Smooth muscle cell (in vitro differentiated cells): ENCODE results near the gene EFCAB14. TPM values are rescaled to one million over a fixed set of nuclear protein-coding genes. Genes with fewer than 3 reads are reported as not detected.

Experiments
- DNase-seq: peaks from one replicate; lab custom pipeline; 2025; ENCODE audit not compliant: unreplicated experiment; lab: John Stamatoyannopoulos, UW
- H2AFZ ChIP-seq: fragments of 200-600 bp; sonication (generic); 2 replicates; pipeline ENCODE4 v1.6.0; 2016; ENCODE audit warnings: antibody characterized with exemption, low read depth, mild to moderate bottlenecking
- H3F3A ChIP-seq: fragments of 200-600 bp; sonication (generic); 2 replicates; pipeline ENCODE4 v1.6.0; 2017; ENCODE audit warnings: antibody characterized with exemption, low read depth
- H3K27ac ChIP-seq: fragments of 200-600 bp; sonication (generic); 2 replicates; pipeline ENCODE4 v1.5.1; 2016; ENCODE audit warnings: low read depth, mild to moderate bottlenecking
- H3K27me3 ChIP-seq: fragments of 200-600 bp; sonication (generic); 2 replicates; pipeline ENCODE4 v1.6.1; 2016; ENCODE audit warnings: low read depth, mild to moderate bottlenecking
- H3K36me3 ChIP-seq: fragments of 200-600 bp; sonication (generic); 2 replicates; pipeline ENCODE4 v1.5.1; 2016; ENCODE audit warnings: low read depth
- H3K4me1 ChIP-seq: fragments of 200-600 bp; sonication (generic); 2 replicates; pipeline ENCODE4 v1.5.1; 2016; ENCODE audit warnings: low read depth
- H3K4me2 ChIP-seq: fragments of 200-600 bp; sonication (generic); 2 replicates; pipeline ENCODE4 v1.6.0; 2016; ENCODE audit warnings: mild to moderate bottlenecking
- H3K4me3 ChIP-seq: fragments of 200-600 bp; sonication (generic); 2 replicates; pipeline ENCODE4 v1.5.1; 2016; ENCODE audit warnings: mild to moderate bottlenecking
- H3K79me2 ChIP-seq: fragments of 200-600 bp; sonication (generic); 2 replicates; pipeline ENCODE4 v1.6.0; 2016; ENCODE audit warnings: low read depth, mild to moderate bottlenecking
- H3K9ac ChIP-seq: fragments of 200-600 bp; sonication (generic); 2 replicates; pipeline ENCODE4 v1.6.0; 2016; ENCODE audit warnings: low read depth
- H3K9me3 ChIP-seq: fragments of 200-600 bp; sonication (generic); replicated peaks from 2 replicates; pipeline ENCODE4 v1.5.1; 2016; ENCODE audit warnings: low read depth
- H4K20me1 ChIP-seq: fragments of 200-600 bp; sonication (generic); 2 replicates; pipeline ENCODE4 v1.6.0; 2016; ENCODE audit warnings: low read depth
- WGBS: methylation state at CpG from one replicate; pipeline ENCODE4 v1.1.7; 2016; ENCODE audit warnings: low lambda C conversion rate; 5-methylcytosine and 5-hydroxymethylcytosine counted together
- polyA plus RNA-seq: library from polyadenylated mRNA; unstranded; fragments of >200 nt; fragmentation: Nextera tagmentation; extraction: Ambion mirVana; gene quantifications from 2 replicates; pipeline ENCODE4 v1.2.1, GENCODE V29; 2016
- total RNA-seq: library from RNA; depleted of rRNA; stranded (reverse); fragments of >200 nt; gene quantifications from 2 replicates; pipeline ENCODE4 v1.2.3, GENCODE V29; 2014
- TF ChIP-seq, protein P1 (sequence below): fragments of 200-600 bp; sonication (generic); IDR thresholded peaks from 2 replicates; pipeline ENCODE4 v1.5.1; 2017; ENCODE audit warnings: borderline replicate concordance, mild to moderate bottlenecking, antibody characterized with exemption; ENCODE audit not compliant: insufficient read depth, poor library complexity, severe bottlenecking

The EFCAB14 gene
- total and polyA plus RNA-seq, 2 experiments from 2014 or later = 28.6 to 62.8 TPM

DNA sequence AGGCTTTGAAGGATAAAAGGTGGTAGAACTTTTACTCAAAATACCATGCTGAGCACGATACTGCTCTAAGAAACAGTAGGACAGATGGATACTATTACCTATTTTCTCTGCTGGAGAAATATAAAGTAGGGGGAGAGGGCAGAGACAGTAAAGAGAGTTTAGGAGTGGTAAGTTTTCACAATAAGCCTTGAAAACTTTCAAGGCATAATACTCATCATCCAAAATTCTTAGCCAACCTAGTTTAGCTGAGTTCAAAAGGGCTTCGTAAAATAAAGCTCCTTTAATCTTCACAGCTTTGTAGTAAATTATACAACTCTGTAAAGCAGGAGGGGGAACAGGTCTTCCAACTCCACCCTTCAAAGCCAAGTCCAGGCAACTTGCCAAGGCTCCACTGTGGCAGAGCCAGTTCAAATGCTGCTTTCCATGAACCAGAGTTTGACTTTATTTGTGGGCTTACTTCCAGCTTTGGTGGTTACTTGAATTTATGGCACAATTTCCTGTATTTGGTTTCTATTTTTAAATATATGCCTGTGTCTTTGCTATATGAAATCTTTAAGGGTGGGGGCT is 31.7 kb downstream of the EFCAB14 start:
- Histone ChIP-seq H3K4me1 (no peaks in the 10 kb centered on the region), H3F3A (no peaks in the 10 kb centered on the region), H3K79me2 (no peaks in the 10 kb centered on the region), H3K9ac (no peak overlapping the region), H4K20me1 (peaks cover 7% of the 10 kb centered on the region), H3K4me2 (no peak overlapping the region), H3K27ac (no peak overlapping the region), H3K27me3 (no peaks in the 10 kb centered on the region), H3K9me3 (no peaks in the 10 kb centered on the region), H3K4me3 (no peak overlapping the region), H2AFZ (no peak overlapping the region), H3K36me3 (peaks cover 67% of the 10 kb centered on the region)
- no peak for DNase-seq
- TF ChIP-seq, protein P1, sequence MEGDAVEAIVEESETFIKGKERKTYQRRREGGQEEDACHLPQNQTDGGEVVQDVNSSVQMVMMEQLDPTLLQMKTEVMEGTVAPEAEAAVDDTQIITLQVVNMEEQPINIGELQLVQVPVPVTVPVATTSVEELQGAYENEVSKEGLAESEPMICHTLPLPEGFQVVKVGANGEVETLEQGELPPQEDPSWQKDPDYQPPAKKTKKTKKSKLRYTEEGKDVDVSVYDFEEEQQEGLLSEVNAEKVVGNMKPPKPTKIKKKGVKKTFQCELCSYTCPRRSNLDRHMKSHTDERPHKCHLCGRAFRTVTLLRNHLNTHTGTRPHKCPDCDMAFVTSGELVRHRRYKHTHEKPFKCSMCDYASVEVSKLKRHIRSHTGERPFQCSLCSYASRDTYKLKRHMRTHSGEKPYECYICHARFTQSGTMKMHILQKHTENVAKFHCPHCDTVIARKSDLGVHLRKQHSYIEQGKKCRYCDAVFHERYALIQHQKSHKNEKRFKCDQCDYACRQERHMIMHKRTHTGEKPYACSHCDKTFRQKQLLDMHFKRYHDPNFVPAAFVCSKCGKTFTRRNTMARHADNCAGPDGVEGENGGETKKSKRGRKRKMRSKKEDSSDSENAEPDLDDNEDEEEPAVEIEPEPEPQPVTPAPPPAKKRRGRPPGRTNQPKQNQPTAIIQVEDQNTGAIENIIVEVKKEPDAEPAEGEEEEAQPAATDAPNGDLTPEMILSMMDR = no peak
- WGBS = 90% methylated on average over 2 of the region's 2 CpGs

DNA sequence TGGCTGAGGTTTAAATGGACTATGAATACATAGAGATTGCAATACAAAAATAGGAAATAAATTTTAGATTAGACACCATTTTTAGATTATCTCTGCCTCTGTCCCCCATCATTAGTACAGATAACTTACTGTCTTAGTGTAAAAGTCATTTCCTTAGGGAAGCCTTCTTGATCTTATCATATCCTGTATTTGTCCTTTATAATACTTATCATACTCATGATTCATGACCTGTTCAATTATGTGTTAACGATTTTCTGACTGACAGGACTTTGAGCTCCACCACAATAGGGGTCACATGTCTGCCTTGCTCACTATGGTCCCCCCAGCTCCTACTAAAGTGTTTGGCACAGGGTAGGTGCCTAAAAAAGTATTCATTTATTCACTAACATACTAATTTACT is 32.7 kb downstream of the EFCAB14 start:
- TF ChIP-seq, protein P1 = no peak
- no peaks in the 10 kb centered on the region for H3K79me2 ChIP-seq
- no peaks in the 10 kb centered on the region for H3K9me3 ChIP-seq
- H3F3A ChIP-seq = no peaks in the 10 kb centered on the region
- peaks cover 76% of the 10 kb centered on the region for H3K36me3 ChIP-seq
- no peak for DNase-seq
- H2AFZ ChIP-seq = no peak overlapping the region
- 90% methylated on average over 1 of the region's 1 CpG for WGBS
- H3K4me3 ChIP-seq = no peak overlapping the region
- no peaks in the 10 kb centered on the region for H3K4me1 ChIP-seq
- no peak overlapping the region for H3K9ac ChIP-seq
- no peak overlapping the region for H3K27ac ChIP-seq
- no peak overlapping the region for H3K4me2 ChIP-seq
- H3K27me3 ChIP-seq = no peaks in the 10 kb centered on the region
- H4K20me1 ChIP-seq = peaks cover 5% of the 10 kb centered on the region

DNA sequence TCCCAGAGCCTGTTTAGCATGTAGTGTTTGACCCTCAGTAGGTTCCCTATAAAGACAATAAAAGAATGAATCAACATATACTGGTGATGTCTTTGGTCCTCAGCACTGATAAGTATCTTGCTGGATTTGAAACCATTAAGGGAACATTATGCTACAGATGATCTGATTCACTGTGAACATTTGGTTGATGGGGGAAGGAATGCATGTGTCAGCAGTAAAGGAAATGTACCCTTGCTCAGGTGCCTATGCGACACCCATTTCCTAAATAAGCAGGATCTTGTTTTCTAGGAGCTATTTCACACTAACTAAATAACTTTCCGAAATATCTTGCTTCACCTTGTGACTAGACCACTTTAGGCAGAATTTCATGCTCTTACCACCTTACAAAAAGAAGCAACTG is 34.2 kb downstream of the EFCAB14 start:
- Histone ChIP-seq H3F3A (no peaks in the 10 kb centered on the region), H3K4me2 (no peak overlapping the region), H3K4me3 (no peak overlapping the region), H3K4me1 (no peaks in the 10 kb centered on the region), H3K27ac (no peak overlapping the region), H2AFZ (no peak overlapping the region), H3K9me3 (no peaks in the 10 kb centered on the region), H3K79me2 (no peaks in the 10 kb centered on the region), H3K36me3 (peaks cover 77% of the 10 kb centered on the region), H4K20me1 (no peaks in the 10 kb centered on the region), H3K9ac (no peak overlapping the region), H3K27me3 (no peaks in the 10 kb centered on the region)
- DNase-seq = no peak
- TF ChIP-seq, protein P1 = no peak
- 98% methylated on average over 2 of the region's 2 CpGs for WGBS

DNA sequence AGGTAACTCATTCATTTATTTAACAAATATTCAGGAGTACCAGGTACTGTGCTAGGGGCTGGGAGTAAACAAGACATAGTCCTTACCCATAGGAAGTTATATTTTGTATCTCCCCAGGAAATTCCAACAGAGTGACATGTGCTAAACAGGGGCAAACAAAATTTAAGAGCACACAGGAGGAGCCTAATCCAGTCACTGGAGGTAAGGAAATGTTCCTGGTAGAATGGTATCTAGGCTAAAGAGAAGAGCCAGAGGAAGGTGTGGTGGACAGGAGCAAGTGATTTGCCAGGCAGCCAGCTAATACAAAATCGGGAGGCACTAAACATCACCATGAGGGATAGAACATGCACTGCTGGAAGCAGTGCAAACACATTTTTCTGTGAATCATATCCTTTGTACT is 36.9 kb downstream of the EFCAB14 start:
- WGBS = 93% methylated on average over 1 of the region's 1 CpG
- H3F3A ChIP-seq = no peaks in the 10 kb centered on the region
- H3K9ac ChIP-seq = no peak overlapping the region
- no peaks in the 10 kb centered on the region for H4K20me1 ChIP-seq
- H3K9me3 ChIP-seq = no peaks in the 10 kb centered on the region
- TF ChIP-seq, protein P1 = no peak
- no peak overlapping the region for H3K27ac ChIP-seq
- H3K36me3 ChIP-seq = peaks cover 63% of the 10 kb centered on the region
- no peak overlapping the region for H2AFZ ChIP-seq
- H3K4me3 ChIP-seq = no peak overlapping the region
- no peaks in the 10 kb centered on the region for H3K27me3 ChIP-seq
- H3K79me2 ChIP-seq = no peaks in the 10 kb centered on the region
- no peak for DNase-seq
- H3K4me2 ChIP-seq = no peak overlapping the region
- peaks cover 5% of the 10 kb centered on the region for H3K4me1 ChIP-seq
